Smooth muscle cell of the coronary artery (primary cell): ENCODE results near the gene COL16A1. TPM values are rescaled to one million over a fixed set of nuclear protein-coding genes. Genes with fewer than 3 reads are reported as not detected.

ENCODE experiments used
- total RNA-seq: library from RNA; depleted of rRNA; stranded (reverse); fragments of >200 nt; gene quantifications from 2 replicates; pipeline ENCODE4 v1.2.3, GENCODE V29; 2014; ENCODE audit warnings: low replicate concordance

The COL16A1 gene
- 38.7 and 119 TPM in 2 replicates for total RNA-seq

DNA sequence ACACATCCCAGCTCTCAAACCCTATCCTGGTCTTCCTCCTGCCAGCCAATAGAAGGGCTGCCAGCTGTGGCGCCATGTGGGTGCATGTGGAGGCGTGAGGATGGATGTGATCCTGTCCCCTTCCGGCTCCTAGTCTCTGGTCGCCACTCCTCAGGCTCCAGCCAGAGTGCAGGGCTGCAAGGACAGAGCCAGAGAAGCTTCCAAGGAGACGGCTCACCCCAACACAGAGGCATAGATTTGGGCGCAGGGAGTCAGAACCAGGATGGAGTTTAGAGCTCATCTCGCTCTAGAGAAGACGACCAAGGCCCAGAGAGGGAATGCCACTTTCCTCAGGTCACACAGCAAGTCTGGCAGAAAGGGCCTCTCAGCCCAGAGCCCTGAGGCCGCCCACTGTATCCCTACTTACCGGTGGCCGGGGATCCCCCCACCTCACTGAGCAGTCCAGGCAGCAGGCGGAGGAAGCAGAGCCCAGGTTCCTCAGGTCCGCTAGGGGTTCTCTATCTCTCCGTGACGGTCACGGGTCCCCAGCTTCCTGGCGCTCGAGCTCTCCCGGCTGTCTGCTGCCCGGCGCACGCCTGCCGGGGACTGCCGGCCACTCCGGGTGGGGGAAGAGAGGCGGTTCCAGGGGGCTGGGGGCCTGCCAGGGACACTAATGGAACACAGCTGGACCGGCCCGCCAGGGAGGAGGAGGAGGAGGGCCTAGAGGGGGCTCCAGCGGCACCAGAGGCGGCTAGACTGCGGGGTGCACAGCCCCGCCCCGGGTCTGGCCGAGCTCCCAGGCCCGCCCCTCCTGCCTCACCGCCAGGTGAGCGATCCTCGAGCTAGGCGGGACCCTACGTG, at the start of gene COL16A1:
COL16A1 (minus strand) TSS at position 587 of the 840 bp plus-strand sequence. CDS start 1,824 bp downstream, outside the sequence.

GRCh38 chr1:31644560-31645273, 59.1 kb downstream of the COL16A1 start, which contains the start of gene PEF1:
PEF1 (minus strand) TSS chr1:31644876; CDS start chr1:31644864, 12 bp downstream.

DNA sequence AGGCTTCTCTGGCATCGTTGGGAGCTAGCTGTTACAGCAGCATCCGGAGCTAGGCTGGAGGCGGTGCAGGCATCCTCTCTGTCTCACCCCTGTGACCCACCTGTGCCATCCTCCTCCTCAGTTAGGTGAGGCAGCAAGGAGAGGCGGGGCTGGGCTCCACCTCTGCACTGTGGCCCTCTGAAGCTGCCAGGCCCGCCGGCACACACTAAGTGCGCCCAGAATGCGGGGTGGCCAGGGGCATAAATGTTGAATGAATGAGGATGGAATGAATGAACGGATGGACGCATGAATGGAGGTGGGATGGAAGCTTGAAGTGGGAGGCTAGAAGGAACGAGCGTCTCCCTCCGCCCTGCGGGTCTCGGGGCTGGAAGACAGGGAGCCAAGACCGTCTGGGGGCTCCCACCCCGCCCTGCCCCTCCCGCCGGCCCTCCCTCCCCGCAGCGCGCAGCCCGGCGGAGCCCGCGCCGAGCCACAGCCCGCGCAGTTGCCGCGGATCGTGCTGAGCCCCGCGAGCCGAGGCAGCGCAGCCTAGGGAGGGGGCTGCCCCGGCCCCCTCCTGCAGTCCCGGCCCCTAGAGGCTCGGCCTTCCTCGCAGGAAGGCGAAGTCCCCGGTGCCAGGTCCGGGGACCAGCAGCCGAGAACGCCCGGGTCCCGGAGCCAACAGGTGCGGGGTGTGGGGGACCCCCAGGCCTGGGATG, 86.5 kb downstream of the COL16A1 start, which contains the start of gene HCRTR1:
HCRTR1 (plus strand) TSS at position 472 of the 698 bp plus-strand sequence. CDS start 1,504 bp downstream, outside the sequence.

Other genes starting within 250 kb of the COL16A1 start
- gene TINAGL1, start 127.5 kb downstream of the COL16A1 start, total RNA-seq, result 17.3 and 278 TPM in 2 replicates
- under 0.01 TPM in 1 of 2 replicates, not detected in the other for gene HCRTR1, start 86.3 kb downstream of the COL16A1 start, total RNA-seq
- gene PEF1, start 59.1 kb downstream of the COL16A1 start, total RNA-seq, result 43.3 and 77.3 TPM in 2 replicates
- 6.2 and 7.7 TPM in 2 replicates for gene ADGRB2, start 60.3 kb upstream of the COL16A1 start, total RNA-seq
- 7.0 and 14.7 TPM in 2 replicates for gene SPOCD1, start 112.0 kb upstream of the COL16A1 start, total RNA-seq
- gene PTP4A2, start 234.4 kb upstream of the COL16A1 start, total RNA-seq, result 305 and 492 TPM in 2 replicates